Lower leg skin (tissue), 3 donors: ENCODE data around the gene ZFX.
"Not testable (repeated sequence)": the region's sequence is repeated elsewhere in the genome, so short reads cannot be mapped to it uniquely, and the experiment has no call there.

Experiments used
- CTCF ChIP-seq, 3 donors: fragments of 450-650 bp; IDR thresholded peaks; one replicate each; pipeline ENCODE4 v1.5.1; 2016; ENCODE audit warnings: antibody characterized with exemption in 3 of 3, mild to moderate bottlenecking in 3 of 3, moderate library complexity in 2 of 3
- POLR2A ChIP-seq, 2 donors: fragments of 450-650 bp; IDR thresholded peaks; one replicate each; pipeline ENCODE4 v1.6.1; 2016 to 2017; ENCODE audit warnings: antibody characterized with exemption in 2 of 2, mild to moderate bottlenecking in 1 of 2, moderate library complexity in 1 of 2

- TF ChIP-seq CTCF, POLR2A (IDR thresholded peaks at IDR 0.05): not testable (repeated sequence)
These were observed 13.8 kb upstream of the ZFX start for GRCh38 chrX:24135768-24136167.
